PC-3 (cell line): ENCODE results near the gene KRT83. TPM values are rescaled to one million over a fixed set of nuclear protein-coding genes. Genes with fewer than 3 reads are reported as not detected.

Experiments used
- ATAC-seq: fragments of 200-7000 bp; cut with Tn5 transposase; 2 replicates; pipeline ENCODE4 v1.9.1; 2020; ENCODE audit warnings: mild to moderate bottlenecking, moderate library complexity
- BruUV-seq: library from RNA; stranded (reverse); fragments of 400-500 nt; replicated peaks from 2 replicates; lab custom pipeline; 2021; lab: Mats Ljungman, UMichigan
- CTCF ChIA-PET: fragments of 300-600 bp; sonication (Branson Sonifier 250); formaldehyde crosslinking; loops from one replicate; lab custom pipeline; 2022; ENCODE audit warnings: antibody characterized with exemption; lab: Charles Lee
- POLR2A ChIA-PET: fragments of 300-600 bp; sonication (Branson Sonifier 250); formaldehyde crosslinking; loops from one replicate; lab custom pipeline; 2022; ENCODE audit warnings: antibody characterized with exemption; ENCODE audit not compliant: unreplicated experiment; lab: Charles Lee
- DNase-seq: peaks from one replicate; pipeline ENCODE4 v3.0.0-alpha.2; 2015
- H2AFZ ChIP-seq: fragments of 300-600 bp; sonication (generic); 2 replicates; pipeline ENCODE4 v1.6.0; 2016; ENCODE audit warnings: antibody characterized with exemption, low read length
- H3F3A ChIP-seq: fragments of 300-600 bp; sonication (generic); one replicate; pipeline ENCODE4 v1.6.0; 2017; ENCODE audit warnings: antibody characterized with exemption, low read length, control low read depth, mild to moderate bottlenecking; ENCODE audit not compliant: unreplicated experiment
- H3K27ac ChIP-seq: fragments of 300-600 bp; sonication (generic); 2 replicates; pipeline ENCODE4 v1.5.1; 2016; ENCODE audit warnings: mild to moderate bottlenecking, low read length
- H3K27me3 ChIP-seq: fragments of 300-600 bp; sonication (generic); 2 replicates; pipeline ENCODE4 v1.6.1; 2016; ENCODE audit warnings: low read length, mixed read lengths
- H3K36me3 ChIP-seq: fragments of 300-600 bp; sonication (generic); 2 replicates; pipeline ENCODE4 v1.6.1; 2016; ENCODE audit warnings: low read depth, mixed run types, low read length, mixed read lengths
- H3K4me1 ChIP-seq: fragments of 300-600 bp; sonication (generic); 2 replicates; pipeline ENCODE4 v1.5.1; 2016; ENCODE audit warnings: low read length; ENCODE audit not compliant: insufficient read depth
- H3K4me2 ChIP-seq: fragments of 300-600 bp; sonication (generic); 2 replicates; pipeline ENCODE4 v1.6.0; 2016; ENCODE audit warnings: low read length
- H3K4me3 ChIP-seq: fragments of 300-600 bp; sonication (generic); 2 replicates; pipeline ENCODE4 v1.5.1; 2016; ENCODE audit warnings: mild to moderate bottlenecking, low read length, mixed read lengths
- H3K79me2 ChIP-seq: fragments of 300-600 bp; sonication (generic); 2 replicates; pipeline ENCODE4 v1.6.1; 2017; ENCODE audit warnings: low read length, mixed read lengths
- H3K9ac ChIP-seq: fragments of 300-600 bp; sonication (generic); 2 replicates; pipeline ENCODE4 v1.6.0; 2016; ENCODE audit warnings: mild to moderate bottlenecking, low read length
- H3K9me2 ChIP-seq: fragments of 300-600 bp; sonication (generic); replicated peaks from 2 replicates; pipeline ENCODE4 v1.6.1; 2016; ENCODE audit warnings: mixed run types, low read length, mixed read lengths
- H3K9me3 ChIP-seq: fragments of 300-600 bp; sonication (generic); 2 replicates; pipeline ENCODE4 v1.6.1; 2016; ENCODE audit warnings: low read length, mixed read lengths
- H4K20me1 ChIP-seq: fragments of 300-600 bp; sonication (generic); 2 replicates; pipeline ENCODE4 v1.6.1; 2016; ENCODE audit warnings: low read length, mixed read lengths
- CTCF ChIP-seq: fragments of 300-600 bp; sonication (generic); conservative IDR thresholded peaks from 2 replicates; pipeline ENCODE4 v1.5.1; 2017; ENCODE audit warnings: antibody characterized with exemption, low read depth, mild to moderate bottlenecking, low read length
- EZH2 ChIP-seq: fragments of 300-600 bp; sonication (generic); IDR thresholded peaks from one replicate; pipeline ENCODE4 v1.6.1; 2017; ENCODE audit warnings: antibody characterized with exemption, mild to moderate bottlenecking, low read length; ENCODE audit not compliant: unreplicated experiment
- EZH2phosphoT487 ChIP-seq: fragments of 300-600 bp; sonication (generic); IDR thresholded peaks from 2 replicates; pipeline ENCODE4 v1.6.1; 2018; ENCODE audit warnings: mild to moderate bottlenecking, antibody characterized with exemption, low read length, borderline replicate concordance
- intact Hi-C: fragments of 100-400 bp; cut with micrococcal nuclease; formaldehyde crosslinking; loops from 2 replicates; pipeline ENCODE4 v1.9.0; 2023
- total RNA-seq: library from RNA; depleted of rRNA; stranded (reverse); fragments of >200 nt; gene quantifications from 2 replicates; pipeline ENCODE4 v1.2.3, GENCODE V29; 2014

The KRT83 gene
- total RNA-seq, 1 experiment from 2014 or later: 0.33 TPM

GRCh38 chr12:52355176-52355575 is 34.0 kb upstream of the KRT83 start:
- POLR2A ChIA-PET: no interaction called here
- no peak for ATAC-seq
- no peaks in the 10 kb centered on the region for H4K20me1 ChIP-seq
- intact Hi-C loops: no loop called here
- no peaks in the 10 kb centered on the region for H3K79me2 ChIP-seq
- CTCF ChIA-PET: no interaction called here
- no peaks in the 10 kb centered on the region for H3K36me3 ChIP-seq
- no peak overlapping the region for H3K4me2 ChIP-seq
- no peak overlapping the region for H2AFZ ChIP-seq
- no peaks in the 10 kb centered on the region for H3F3A ChIP-seq
- no peaks in the 10 kb centered on the region for H3K9me3 ChIP-seq
- no peak for DNase-seq
- TF ChIP-seq EZH2 (no peak), CTCF (no peak), EZH2phosphoT487 (no peak)
- no peak overlapping the region for H3K4me3 ChIP-seq
- no peaks in the 10 kb centered on the region for H3K27me3 ChIP-seq
- H3K27ac ChIP-seq: no peak overlapping the region
- peaks cover 3% of the 10 kb centered on the region; the same call in 1 of the 2 replicates for H3K4me1 ChIP-seq
- BruUV-seq: no TSS peak
- no peaks in the 10 kb centered on the region for H3K9me2 ChIP-seq
- H3K9ac ChIP-seq: no peak overlapping the region

GRCh38 chr12:52354200-52354599 is 33.0 kb upstream of the KRT83 start:
- no peaks in the 10 kb centered on the region for H3K9me3 ChIP-seq
- TF ChIP-seq EZH2phosphoT487 (no peak), CTCF (no peak), EZH2 (no peak)
- no peak overlapping the region for H3K4me2 ChIP-seq
- ChIA-PET POLR2A (no interaction called here), CTCF (no interaction called here)
- intact Hi-C loops: no loop called here
- H3K9ac ChIP-seq: no peak overlapping the region
- H3F3A ChIP-seq: no peaks in the 10 kb centered on the region
- H3K9me2 ChIP-seq: no peaks in the 10 kb centered on the region
- no peak overlapping the region for H3K27ac ChIP-seq
- H3K4me3 ChIP-seq: no peak overlapping the region
- H3K27me3 ChIP-seq: no peaks in the 10 kb centered on the region
- no TSS peak for BruUV-seq
- no peak overlapping the region for H2AFZ ChIP-seq
- DNase-seq (no peak), ATAC-seq (no peak)
- H3K79me2 ChIP-seq: no peaks in the 10 kb centered on the region
- H3K4me1 ChIP-seq: peaks cover 7% of the 10 kb centered on the region
- H3K36me3 ChIP-seq: no peaks in the 10 kb centered on the region
- no peaks in the 10 kb centered on the region for H4K20me1 ChIP-seq

- no peak for TF ChIP-seq EZH2
- no peak for TF ChIP-seq EZH2phosphoT487
- TF ChIP-seq CTCF: no peak
- no peaks in the 10 kb centered on the region for H3F3A ChIP-seq
- intact Hi-C loops: no loop called here
- H3K9me2 ChIP-seq: no peaks in the 10 kb centered on the region
- H3K9me3 ChIP-seq: no peaks in the 10 kb centered on the region
- peaks cover 8% of the 10 kb centered on the region for H3K4me1 ChIP-seq
- no TSS peak for BruUV-seq
- H3K9ac ChIP-seq: no peak overlapping the region
- H3K27me3 ChIP-seq: no peaks in the 10 kb centered on the region
- H3K36me3 ChIP-seq: no peaks in the 10 kb centered on the region
- ChIA-PET POLR2A (no interaction called here), CTCF (no interaction called here)
- no peak overlapping the region for H3K4me3 ChIP-seq
- no peak overlapping the region for H2AFZ ChIP-seq
- H3K79me2 ChIP-seq: no peaks in the 10 kb centered on the region
- no peak overlapping the region for H3K27ac ChIP-seq
- H4K20me1 ChIP-seq: no peaks in the 10 kb centered on the region
- DNase-seq (no peak), ATAC-seq (no peak)
- no peak overlapping the region for H3K4me2 ChIP-seq
Measured at GRCh38 chr12:52353766-52354165, 32.6 kb upstream of the KRT83 start.
